GM12865 (cell line): Measurements from ENCODE around the gene DUS2.
A peak's percentile ranks its signal among the peaks of the same experiment; 100 is the strongest.

ENCODE experiments used
- DNase-seq: peaks from one replicate; pipeline ENCODE4 v3.0.0; 2010; ENCODE audit warnings: low read depth
- H3K4me3 ChIP-seq: 2 replicates; pipeline ENCODE4 v1.5.1; 2011; ENCODE audit warnings: mild to moderate bottlenecking, low read depth, low read length, control low read depth
- TF ChIP-seq, protein P1 (sequence below): IDR thresholded peaks from 2 replicates; pipeline ENCODE4 v1.5.1; 2011; ENCODE audit warnings: low read length, control low read depth, low read depth, inconsistent platforms; ENCODE audit not compliant: insufficient read depth; ENCODE audit errors: missing control alignments

DUS2 gene

DNA sequence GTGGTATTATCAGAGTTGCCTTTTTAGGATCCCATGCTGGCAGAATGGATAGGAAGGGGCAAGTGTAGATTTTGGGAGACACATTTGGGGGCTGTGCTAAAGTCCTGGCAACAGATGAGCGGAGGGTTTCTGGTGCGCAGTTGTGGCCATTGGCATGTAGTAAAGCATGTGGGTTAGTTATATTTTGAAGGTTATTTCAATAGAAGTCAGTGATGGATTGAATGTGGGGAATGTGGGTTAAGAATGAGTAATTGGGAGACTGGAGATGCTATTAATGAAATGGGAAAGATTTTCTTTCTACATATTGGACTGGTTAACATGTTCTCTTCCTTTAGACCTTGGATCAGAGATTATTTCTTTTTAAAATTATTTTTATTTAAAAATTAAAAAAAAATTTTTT, 10.0 kb downstream of the DUS2 start:
- no peak overlapping the region for H3K4me3 ChIP-seq
- TF ChIP-seq, protein P1, sequence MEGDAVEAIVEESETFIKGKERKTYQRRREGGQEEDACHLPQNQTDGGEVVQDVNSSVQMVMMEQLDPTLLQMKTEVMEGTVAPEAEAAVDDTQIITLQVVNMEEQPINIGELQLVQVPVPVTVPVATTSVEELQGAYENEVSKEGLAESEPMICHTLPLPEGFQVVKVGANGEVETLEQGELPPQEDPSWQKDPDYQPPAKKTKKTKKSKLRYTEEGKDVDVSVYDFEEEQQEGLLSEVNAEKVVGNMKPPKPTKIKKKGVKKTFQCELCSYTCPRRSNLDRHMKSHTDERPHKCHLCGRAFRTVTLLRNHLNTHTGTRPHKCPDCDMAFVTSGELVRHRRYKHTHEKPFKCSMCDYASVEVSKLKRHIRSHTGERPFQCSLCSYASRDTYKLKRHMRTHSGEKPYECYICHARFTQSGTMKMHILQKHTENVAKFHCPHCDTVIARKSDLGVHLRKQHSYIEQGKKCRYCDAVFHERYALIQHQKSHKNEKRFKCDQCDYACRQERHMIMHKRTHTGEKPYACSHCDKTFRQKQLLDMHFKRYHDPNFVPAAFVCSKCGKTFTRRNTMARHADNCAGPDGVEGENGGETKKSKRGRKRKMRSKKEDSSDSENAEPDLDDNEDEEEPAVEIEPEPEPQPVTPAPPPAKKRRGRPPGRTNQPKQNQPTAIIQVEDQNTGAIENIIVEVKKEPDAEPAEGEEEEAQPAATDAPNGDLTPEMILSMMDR: no peak
- DNase-seq: no peak

DNA sequence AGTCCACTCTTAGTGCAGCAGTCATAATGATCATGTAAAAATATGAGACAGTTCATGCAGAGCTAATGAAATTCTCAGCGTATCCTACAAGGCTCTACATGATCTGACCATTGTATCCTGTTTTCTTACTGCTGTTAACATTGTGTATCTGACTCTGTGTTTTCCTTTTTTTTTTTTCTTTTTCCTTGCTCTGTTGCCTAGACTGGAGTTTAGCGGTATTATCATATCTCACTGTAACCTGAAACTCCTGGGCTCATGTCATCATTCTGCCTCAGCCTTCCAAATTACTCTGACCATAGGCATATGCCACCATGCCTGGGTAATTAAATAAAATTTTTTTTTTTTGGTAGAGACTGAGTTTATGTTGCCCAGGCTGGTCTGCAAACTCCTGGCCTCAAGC, 12.1 kb downstream of the DUS2 start:
- no peak overlapping the region for H3K4me3 ChIP-seq
- DNase-seq: no peak
- TF ChIP-seq, protein P1: no peak

DNA sequence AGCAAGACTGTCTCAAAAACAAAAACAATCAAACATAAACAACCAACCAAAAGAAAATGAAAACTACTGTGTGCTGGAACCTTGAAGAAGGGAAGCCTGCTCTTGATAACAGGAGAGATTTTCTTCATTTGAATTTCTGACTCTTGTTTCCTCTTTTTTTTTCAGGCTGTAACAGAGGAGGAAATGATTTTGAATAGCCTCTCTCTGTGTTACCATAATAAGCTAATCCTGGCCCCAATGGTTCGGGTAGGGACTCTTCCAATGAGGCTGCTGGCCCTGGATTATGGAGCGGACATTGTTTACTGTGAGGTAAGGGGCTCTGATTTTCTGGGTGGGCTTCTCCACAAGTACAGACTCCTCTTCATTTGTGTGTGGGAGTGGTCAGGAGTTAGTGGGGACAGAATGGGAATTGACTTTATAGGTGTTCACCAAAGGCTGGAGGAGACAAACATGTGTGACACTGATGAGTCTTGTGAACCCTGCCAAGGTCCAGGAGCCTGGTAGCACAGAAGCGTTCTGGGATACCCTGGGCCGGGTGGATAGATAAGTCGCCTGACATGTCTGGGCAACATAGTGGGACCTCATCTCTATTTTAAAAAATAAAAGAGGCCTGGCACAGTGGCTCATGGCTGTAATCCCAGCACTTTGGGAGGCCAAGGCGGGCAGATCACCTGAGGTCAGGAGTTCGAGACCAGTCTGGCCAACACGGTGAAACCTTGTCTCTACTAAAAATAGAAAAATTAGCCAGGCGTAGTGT, 14.9 kb downstream of the DUS2 start:
- H3K4me3 ChIP-seq: peak overlapping the region; percentile 52
- DNase-seq: peak; percentile 43
- TF ChIP-seq, protein P1: no peak

DNA sequence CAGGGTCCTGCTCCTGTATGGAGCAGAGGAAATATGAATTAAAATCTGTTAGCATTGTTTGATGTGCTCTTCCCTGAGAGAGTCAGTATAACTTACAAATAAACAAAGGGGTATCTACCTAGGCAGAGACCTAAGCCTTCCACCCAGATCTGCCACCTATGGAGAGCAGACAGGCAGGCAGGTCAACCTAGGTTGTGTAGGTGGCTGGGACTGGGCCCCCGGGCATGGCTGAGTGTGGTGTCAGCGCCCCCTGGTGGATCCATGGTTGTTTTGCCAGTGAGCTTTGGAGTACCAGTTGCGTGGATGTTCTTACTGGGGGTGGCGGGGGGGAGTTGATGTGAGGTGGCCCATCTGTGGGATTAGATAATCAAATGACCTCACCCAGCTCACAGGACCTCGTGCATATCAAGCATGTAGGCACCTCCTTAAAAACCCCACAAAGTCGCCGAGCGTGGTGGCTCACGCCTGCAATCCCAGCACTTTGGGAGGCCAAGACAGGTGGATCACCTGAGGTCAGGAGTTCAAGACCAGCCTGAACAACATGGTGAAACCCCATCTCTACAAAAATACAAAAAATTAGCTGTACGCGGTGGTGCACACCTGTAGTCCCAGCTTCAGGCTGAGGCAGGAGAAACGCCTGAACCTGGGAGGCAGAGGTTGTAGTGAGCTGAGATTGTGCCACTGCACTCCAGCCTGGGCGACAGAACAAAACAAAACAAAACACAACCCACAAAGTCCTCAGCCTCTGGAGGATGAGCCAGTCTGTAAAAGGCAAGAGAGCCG, 17.6 kb downstream of the DUS2 start:
- TF ChIP-seq, protein P1: peak; percentile 88
- no peak overlapping the region for H3K4me3 ChIP-seq
- DNase-seq: peak; percentile 91

DNA sequence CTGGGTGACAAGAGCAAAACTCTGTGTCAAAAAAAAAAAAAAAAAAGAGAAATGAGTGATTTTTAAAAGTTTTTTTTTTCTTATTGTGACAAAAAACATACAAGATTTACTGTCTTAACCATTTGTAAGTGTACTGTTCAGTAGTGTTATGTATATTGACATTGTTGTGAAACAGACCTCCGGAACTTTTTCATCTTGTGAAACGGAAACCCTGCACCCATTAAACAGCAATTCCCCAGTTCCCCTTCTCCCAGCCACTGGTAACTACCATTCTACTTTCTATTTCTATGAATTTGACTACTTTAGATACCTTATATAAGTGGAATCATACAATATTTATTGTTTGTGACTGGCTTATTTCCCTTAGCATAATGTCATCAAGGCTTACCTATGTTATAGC, 18.7 kb downstream of the DUS2 start:
- H3K4me3 ChIP-seq: no peak overlapping the region
- no peak for DNase-seq
- TF ChIP-seq, protein P1: no peak

DNA sequence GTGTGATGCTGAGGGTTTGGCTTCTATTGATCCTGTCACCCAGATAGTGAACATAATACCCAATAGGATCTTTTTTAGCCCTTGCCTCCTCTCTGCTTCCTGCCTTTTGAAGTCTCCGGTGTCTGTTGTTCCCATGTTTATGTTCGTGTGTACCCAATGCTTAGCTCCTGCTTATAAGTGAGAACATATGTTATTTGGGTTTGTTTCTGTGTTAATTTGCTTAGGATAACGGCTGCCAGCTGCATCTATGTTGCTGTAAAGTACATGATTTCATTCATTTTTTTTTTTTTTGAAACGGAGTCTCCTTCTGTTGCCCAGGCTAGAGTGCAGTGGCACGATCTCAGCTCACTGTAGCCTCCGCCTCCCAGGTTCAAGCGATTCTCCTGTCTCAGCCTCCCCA, 23.0 kb downstream of the DUS2 start:
- TF ChIP-seq, protein P1: no peak
- no peak overlapping the region for H3K4me3 ChIP-seq
- no peak for DNase-seq
